ENCODE data around the gene SGO1.

The SGO1 gene

GRCh38 chr3:20182206-20182605 is 3.8 kb downstream of the SGO1 start:
- no peak overlapping the region for H3K4me2 ChIP-seq (ENCODE audit: low read length)
- WGBS (ENCODE audit: extremely low coverage, insufficient coverage, low lambda C conversion rate) = no CpG with 5 or more reads among the region's 4 CpGs
- no peak overlapping the region for H3K27ac ChIP-seq (ENCODE audit: low read depth, low read length)
- peaks cover 3% of the 10 kb centered on the region for H3K4me1 ChIP-seq (ENCODE audit: control insufficient read depth, low read depth, low read length)
- no peak overlapping the region for H2BK5ac ChIP-seq (ENCODE audit: low read length)
- no peak overlapping the region for H2AK5ac ChIP-seq (ENCODE audit: low read length)
- H2BK120ac ChIP-seq (ENCODE audit: low read depth, low read length) = no peak overlapping the region
- no peak overlapping the region for H3K9ac ChIP-seq (ENCODE audit: low read length)
- no peak overlapping the region for H3K23ac ChIP-seq (ENCODE audit: low read length)
- H3K79me1 ChIP-seq (ENCODE audit: low read length) = peaks cover 3% of the 10 kb centered on the region
- H3K18ac ChIP-seq (ENCODE audit: low read length) = no peak overlapping the region
- peaks cover 9% of the 10 kb centered on the region for H3K79me2 ChIP-seq (ENCODE audit: control insufficient read depth, insufficient read depth, low read length)
- H3K4ac ChIP-seq (ENCODE audit: low read depth, low read length) = no peak overlapping the region
- no peak overlapping the region for H3K56ac ChIP-seq (ENCODE audit: low read length)
- no peak overlapping the region for H4K8ac ChIP-seq (ENCODE audit: low read depth, low read length)
- no peak overlapping the region for H2BK15ac ChIP-seq (replicated peaks; ENCODE audit: low read depth)
- H3K27me3 ChIP-seq (ENCODE audit: insufficient read depth, low read length, poor library complexity) = no peaks in the 10 kb centered on the region
- no peak overlapping the region for H4K5ac ChIP-seq (ENCODE audit: low read length)
- peaks cover 1% of the 10 kb centered on the region for H3K36me3 ChIP-seq (ENCODE audit: control insufficient read depth, insufficient read depth, low read length)
- H3K4me3 ChIP-seq (ENCODE audit: low read length) = no peak overlapping the region
- peak; percentile 11 for DNase-seq

- no peak overlapping the region for H2AK5ac ChIP-seq (ENCODE audit: low read length)
- H3K4ac ChIP-seq (ENCODE audit: low read depth, low read length) = no peak overlapping the region
- H3K27ac ChIP-seq (ENCODE audit: low read depth, low read length) = no peak overlapping the region
- H2BK15ac ChIP-seq (replicated peaks; ENCODE audit: low read depth) = no peak overlapping the region
- no peak overlapping the region for H3K4me3 ChIP-seq (ENCODE audit: low read length)
- DNase-seq = no peak
- H3K27me3 ChIP-seq (ENCODE audit: insufficient read depth, low read length, poor library complexity) = no peaks in the 10 kb centered on the region
- no peaks in the 10 kb centered on the region for H3K4me1 ChIP-seq (ENCODE audit: control insufficient read depth, low read depth, low read length)
- no peak overlapping the region for H3K4me2 ChIP-seq (ENCODE audit: low read length)
- H4K5ac ChIP-seq (ENCODE audit: low read length) = no peak overlapping the region
- no peak overlapping the region for H3K56ac ChIP-seq (ENCODE audit: low read length)
- H3K9ac ChIP-seq (ENCODE audit: low read length) = no peak overlapping the region
- WGBS (ENCODE audit: extremely low coverage, insufficient coverage, low lambda C conversion rate) = no CpG with 5 or more reads among the region's 3 CpGs
- peaks cover 1% of the 10 kb centered on the region for H3K36me3 ChIP-seq (ENCODE audit: control insufficient read depth, insufficient read depth, low read length)
- no peak overlapping the region for H4K8ac ChIP-seq (ENCODE audit: low read depth, low read length)
- no peak overlapping the region for H2BK120ac ChIP-seq (ENCODE audit: low read depth, low read length)
- peaks cover 3% of the 10 kb centered on the region for H3K79me1 ChIP-seq (ENCODE audit: low read length)
- H3K18ac ChIP-seq (ENCODE audit: low read length) = no peak overlapping the region
- peaks cover 9% of the 10 kb centered on the region for H3K79me2 ChIP-seq (ENCODE audit: control insufficient read depth, insufficient read depth, low read length)
- H3K23ac ChIP-seq (ENCODE audit: low read length) = no peak overlapping the region
- H2BK5ac ChIP-seq (ENCODE audit: low read length) = no peak overlapping the region
Observed at GRCh38 chr3:20181276-20181675, 4.7 kb downstream of the SGO1 start.

- DNase-seq = no peak
- Histone ChIP-seq H3K4me3 (ENCODE audit: low read length) (no peak overlapping the region), H4K5ac (ENCODE audit: low read length) (no peak overlapping the region), H3K27me3 (ENCODE audit: insufficient read depth, low read length, poor library complexity) (no peaks in the 10 kb centered on the region), H3K27ac (ENCODE audit: low read depth, low read length) (no peak overlapping the region), H2BK15ac (replicated peaks; ENCODE audit: low read depth) (no peak overlapping the region), H2AK5ac (ENCODE audit: low read length) (no peak overlapping the region), H3K79me2 (ENCODE audit: control insufficient read depth, insufficient read depth, low read length) (no peaks in the 10 kb centered on the region), H2BK5ac (ENCODE audit: low read length) (no peak overlapping the region), H3K18ac (ENCODE audit: low read length) (no peak overlapping the region), H3K79me1 (ENCODE audit: low read length) (peaks cover 1% of the 10 kb centered on the region), H3K4me1 (ENCODE audit: control insufficient read depth, low read depth, low read length) (no peaks in the 10 kb centered on the region), H4K8ac (ENCODE audit: low read depth, low read length) (no peak overlapping the region), H2BK120ac (ENCODE audit: low read depth, low read length) (no peak overlapping the region), H3K4ac (ENCODE audit: low read depth, low read length) (no peak overlapping the region), H3K9ac (ENCODE audit: low read length) (no peak overlapping the region), H3K36me3 (ENCODE audit: control insufficient read depth, insufficient read depth, low read length) (peaks cover 5% of the 10 kb centered on the region), H3K23ac (ENCODE audit: low read length) (no peak overlapping the region), H3K4me2 (ENCODE audit: low read length) (no peak overlapping the region), H3K56ac (ENCODE audit: low read length) (no peak overlapping the region)
- no CpG with 5 or more reads among the region's 4 CpGs for WGBS (ENCODE audit: extremely low coverage, insufficient coverage, low lambda C conversion rate)
Observed at GRCh38 chr3:20173844-20174410, 12.1 kb downstream of the SGO1 start.

- H2AK5ac ChIP-seq (ENCODE audit: low read length) = no peak overlapping the region
- H3K4me2 ChIP-seq (ENCODE audit: low read length) = no peak overlapping the region
- H3K18ac ChIP-seq (ENCODE audit: low read length) = no peak overlapping the region
- H3K4me1 ChIP-seq (ENCODE audit: control insufficient read depth, low read depth, low read length) = no peaks in the 10 kb centered on the region
- H2BK15ac ChIP-seq (replicated peaks; ENCODE audit: low read depth) = no peak overlapping the region
- H3K56ac ChIP-seq (ENCODE audit: low read length) = no peak overlapping the region
- H3K27me3 ChIP-seq (ENCODE audit: insufficient read depth, low read length, poor library complexity) = no peaks in the 10 kb centered on the region
- no peaks in the 10 kb centered on the region for H3K36me3 ChIP-seq (ENCODE audit: control insufficient read depth, insufficient read depth, low read length)
- no peak overlapping the region for H3K27ac ChIP-seq (ENCODE audit: low read depth, low read length)
- no peak overlapping the region for H4K8ac ChIP-seq (ENCODE audit: low read depth, low read length)
- H3K79me1 ChIP-seq (ENCODE audit: low read length) = no peaks in the 10 kb centered on the region
- no peak overlapping the region for H3K23ac ChIP-seq (ENCODE audit: low read length)
- H3K79me2 ChIP-seq (ENCODE audit: control insufficient read depth, insufficient read depth, low read length) = no peaks in the 10 kb centered on the region
- no CpG with 5 or more reads among the region's 2 CpGs for whole genome bisulfite sequencing (ENCODE audit: extremely low coverage, insufficient coverage, low lambda C conversion rate)
- no peak overlapping the region for H3K4ac ChIP-seq (ENCODE audit: low read depth, low read length)
- no peak overlapping the region for H2BK5ac ChIP-seq (ENCODE audit: low read length)
- H2BK120ac ChIP-seq (ENCODE audit: low read depth, low read length) = no peak overlapping the region
- no peak overlapping the region for H4K5ac ChIP-seq (ENCODE audit: low read length)
- DNase-seq = no peak
- no peak overlapping the region for H3K4me3 ChIP-seq (ENCODE audit: low read length)
- H3K9ac ChIP-seq (ENCODE audit: low read length) = no peak overlapping the region
Observed at GRCh38 chr3:20161714-20162113, 24.3 kb downstream of the SGO1 start.

- no peak for DNase-seq
- H3K79me1 ChIP-seq (ENCODE audit: low read length) = no peaks in the 10 kb centered on the region
- no peak overlapping the region for H4K5ac ChIP-seq (ENCODE audit: low read length)
- H2BK120ac ChIP-seq (ENCODE audit: low read depth, low read length) = no peak overlapping the region
- H2AK5ac ChIP-seq (ENCODE audit: low read length) = no peak overlapping the region
- no peaks in the 10 kb centered on the region for H3K4me1 ChIP-seq (ENCODE audit: control insufficient read depth, low read depth, low read length)
- H2BK5ac ChIP-seq (ENCODE audit: low read length) = no peak overlapping the region
- H3K36me3 ChIP-seq (ENCODE audit: control insufficient read depth, insufficient read depth, low read length) = no peaks in the 10 kb centered on the region
- H2BK15ac ChIP-seq (replicated peaks; ENCODE audit: low read depth) = no peak overlapping the region
- H3K27me3 ChIP-seq (ENCODE audit: insufficient read depth, low read length, poor library complexity) = no peaks in the 10 kb centered on the region
- no peak overlapping the region for H3K9ac ChIP-seq (ENCODE audit: low read length)
- H4K8ac ChIP-seq (ENCODE audit: low read depth, low read length) = no peak overlapping the region
- H3K4me2 ChIP-seq (ENCODE audit: low read length) = no peak overlapping the region
- H3K79me2 ChIP-seq (ENCODE audit: control insufficient read depth, insufficient read depth, low read length) = no peaks in the 10 kb centered on the region
- no peak overlapping the region for H3K4me3 ChIP-seq (ENCODE audit: low read length)
- H3K18ac ChIP-seq (ENCODE audit: low read length) = no peak overlapping the region
- H3K23ac ChIP-seq (ENCODE audit: low read length) = no peak overlapping the region
- no peak overlapping the region for H3K4ac ChIP-seq (ENCODE audit: low read depth, low read length)
- H3K56ac ChIP-seq (ENCODE audit: low read length) = no peak overlapping the region
- H3K27ac ChIP-seq (ENCODE audit: low read depth, low read length) = no peak overlapping the region
Observed at GRCh38 chr3:20160230-20160629, 25.8 kb downstream of the SGO1 start.

- H3K27ac ChIP-seq (ENCODE audit: low read depth, low read length) = no peak overlapping the region
- no CpG with 5 or more reads among the region's 4 CpGs for WGBS (ENCODE audit: extremely low coverage, insufficient coverage, low lambda C conversion rate)
Observed at GRCh38 chr3:20154928-20155327, 31.1 kb downstream of the SGO1 start.

More at GRCh38 chr3:20154928-20155327, 31.1 kb downstream of the SGO1 start:
- peak; percentile 18 for DNase-seq
- H3K27me3 ChIP-seq (ENCODE audit: insufficient read depth, low read length, poor library complexity) = no peaks in the 10 kb centered on the region
- H2BK120ac ChIP-seq (ENCODE audit: low read depth, low read length) = no peak overlapping the region
- H3K36me3 ChIP-seq (ENCODE audit: control insufficient read depth, insufficient read depth, low read length) = no peaks in the 10 kb centered on the region
- H3K4me1 ChIP-seq (ENCODE audit: control insufficient read depth, low read depth, low read length) = no peaks in the 10 kb centered on the region
- no peak overlapping the region for H2AK5ac ChIP-seq (ENCODE audit: low read length)
- H3K9ac ChIP-seq (ENCODE audit: low read length) = no peak overlapping the region
- no peak overlapping the region for H2BK5ac ChIP-seq (ENCODE audit: low read length)
- no peak overlapping the region for H4K8ac ChIP-seq (ENCODE audit: low read depth, low read length)
- H3K79me2 ChIP-seq (ENCODE audit: control insufficient read depth, insufficient read depth, low read length) = no peaks in the 10 kb centered on the region
- H2BK15ac ChIP-seq (replicated peaks; ENCODE audit: low read depth) = no peak overlapping the region
- no peak overlapping the region for H4K5ac ChIP-seq (ENCODE audit: low read length)
- H3K4me3 ChIP-seq (ENCODE audit: low read length) = no peak overlapping the region
- H3K79me1 ChIP-seq (ENCODE audit: low read length) = no peaks in the 10 kb centered on the region
- H3K4ac ChIP-seq (ENCODE audit: low read depth, low read length) = no peak overlapping the region
- no peak overlapping the region for H3K23ac ChIP-seq (ENCODE audit: low read length)
- no peak overlapping the region for H3K56ac ChIP-seq (ENCODE audit: low read length)
- H3K18ac ChIP-seq (ENCODE audit: low read length) = no peak overlapping the region
- no peak overlapping the region for H3K4me2 ChIP-seq (ENCODE audit: low read length)

Measured in mesendoderm (in vitro differentiated cells).